Suppressor macrophage treated with lipopolysaccharide for 4 hours (primary cell): ENCODE data around the gene USF1.
"Not testable (repeated sequence)": the region's sequence is repeated elsewhere in the genome, so short reads cannot be mapped to it uniquely, and the experiment has no call there.

Experiments
- DNase-seq: peaks from one replicate; pipeline ENCODE4 v3.0.0-alpha.2; 2020

Gene USF1

GRCh38 chr1:161018631-161018930 lies 27.2 kb downstream of the USF1 start:
- DNase-seq: no peak

DNA sequence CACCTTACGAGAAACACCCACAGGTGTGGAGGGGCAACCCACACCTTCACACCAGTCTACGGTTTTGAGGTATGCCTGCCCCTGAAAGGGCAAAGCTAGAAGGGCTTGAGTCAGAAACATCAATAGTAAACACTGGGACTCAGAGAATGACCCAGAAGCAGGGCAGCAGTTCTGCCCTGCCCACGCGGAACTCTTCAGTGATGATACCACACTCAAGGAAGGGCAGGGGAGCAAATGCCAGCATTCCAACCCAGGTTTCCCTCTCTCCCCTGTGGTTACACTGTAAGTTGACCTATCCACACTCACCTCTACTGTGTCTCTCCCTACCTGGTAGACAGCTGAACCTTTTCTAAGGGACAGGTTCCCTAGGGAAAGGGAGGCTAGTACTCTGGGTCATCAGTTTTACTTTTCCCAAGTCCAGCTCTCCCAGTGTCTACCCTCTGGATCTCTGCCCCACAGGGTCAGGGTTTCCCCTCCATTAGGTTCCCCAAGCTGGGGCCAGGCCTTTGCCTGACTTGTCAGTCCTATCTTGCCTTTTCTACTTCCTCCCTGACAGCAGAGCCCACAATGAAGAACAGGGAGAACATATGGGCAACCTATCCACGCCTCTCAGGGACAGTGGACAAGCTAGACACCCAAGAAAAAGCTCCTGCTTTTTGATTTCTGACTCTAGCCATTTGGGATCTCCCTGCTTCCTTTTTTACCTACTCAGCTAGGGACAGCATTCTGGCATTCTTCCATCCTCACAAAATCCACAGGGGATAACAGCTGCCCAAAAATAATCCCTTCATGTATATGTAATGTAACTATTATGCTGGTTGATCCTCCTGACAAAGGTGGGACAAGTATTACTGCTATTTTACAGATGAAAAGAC lies 27.8 kb downstream of the USF1 start:
- peak; percentile 36 for DNase-seq

GRCh38 chr1:161017181-161017580 lies 28.6 kb downstream of the USF1 start:
- DNase-seq: not testable (repeated sequence)

- not testable (repeated sequence) for DNase-seq
Measured at GRCh38 chr1:161016683-161017082, 29.1 kb downstream of the USF1 start.

DNA sequence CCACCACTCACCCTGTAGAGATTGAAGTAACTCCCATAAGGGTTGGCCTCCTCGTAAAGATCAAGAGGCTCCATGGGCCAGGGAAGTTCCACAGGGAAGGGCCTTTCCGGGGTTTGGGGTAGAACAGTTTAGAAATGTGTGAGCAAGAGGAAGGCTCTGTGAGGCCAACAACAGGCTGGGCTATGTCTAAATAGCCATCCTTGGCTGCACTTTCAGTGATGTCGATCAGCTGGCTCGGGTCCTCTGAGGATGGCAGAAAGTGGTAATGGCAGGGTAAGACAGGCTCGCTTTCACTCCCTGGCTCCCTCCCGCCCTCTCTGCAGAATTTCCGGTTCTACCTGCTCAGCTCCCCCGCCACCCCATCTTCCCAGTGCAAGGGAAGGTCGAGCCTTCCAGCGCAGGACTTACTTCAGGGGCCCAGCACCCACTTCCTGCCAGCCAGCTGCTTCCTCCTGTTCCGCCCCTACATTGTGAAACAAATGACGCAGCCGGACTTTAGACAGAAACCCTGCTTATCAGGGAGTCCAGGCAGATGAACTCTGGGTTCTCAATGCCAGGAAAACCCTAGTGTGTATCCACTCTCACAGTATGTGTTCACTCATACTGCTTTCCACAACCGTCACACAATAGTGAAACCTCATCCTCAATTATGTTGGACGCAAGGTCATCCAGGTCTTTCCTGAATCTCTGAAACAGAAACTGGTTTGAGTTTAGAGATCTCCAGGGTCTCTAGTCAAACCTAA lies 32.1 kb downstream of the USF1 start:
- DNase-seq: peak; percentile 96

GRCh38 chr1:161013131-161013487 lies 32.7 kb downstream of the USF1 start:
- DNase-seq: peak; percentile 84

GRCh38 chr1:161012420-161012819 lies 33.4 kb downstream of the USF1 start:
- DNase-seq: no peak

- no peak for DNase-seq
Measured at GRCh38 chr1:161009602-161010211, 36.1 kb downstream of the USF1 start.

GRCh38 chr1:161008869-161009510 lies 36.8 kb downstream of the USF1 start:
- DNase-seq: no peak

DNA sequence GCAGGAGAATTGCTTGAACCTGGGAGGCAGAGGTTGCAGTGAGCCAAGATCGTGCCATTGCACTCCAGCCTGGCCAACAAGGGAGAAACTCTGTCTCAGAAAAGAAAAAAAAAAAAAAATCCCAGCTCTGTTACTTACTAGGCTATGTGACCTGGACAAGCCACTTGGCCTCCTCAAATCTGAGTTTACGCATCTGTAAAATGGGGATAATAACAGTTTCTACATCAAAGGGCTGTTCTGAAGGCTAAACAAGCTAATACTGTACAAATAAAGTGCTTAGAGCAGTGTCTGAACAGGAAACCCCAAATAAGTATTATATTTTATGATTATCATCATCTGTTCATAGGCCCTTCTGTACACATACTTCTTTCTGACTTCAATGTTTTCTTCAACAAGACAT lies 38.4 kb downstream of the USF1 start:
- DNase-seq: no peak

- no peak for DNase-seq
Measured at GRCh38 chr1:161006563-161006962, 39.2 kb downstream of the USF1 start.

DNA sequence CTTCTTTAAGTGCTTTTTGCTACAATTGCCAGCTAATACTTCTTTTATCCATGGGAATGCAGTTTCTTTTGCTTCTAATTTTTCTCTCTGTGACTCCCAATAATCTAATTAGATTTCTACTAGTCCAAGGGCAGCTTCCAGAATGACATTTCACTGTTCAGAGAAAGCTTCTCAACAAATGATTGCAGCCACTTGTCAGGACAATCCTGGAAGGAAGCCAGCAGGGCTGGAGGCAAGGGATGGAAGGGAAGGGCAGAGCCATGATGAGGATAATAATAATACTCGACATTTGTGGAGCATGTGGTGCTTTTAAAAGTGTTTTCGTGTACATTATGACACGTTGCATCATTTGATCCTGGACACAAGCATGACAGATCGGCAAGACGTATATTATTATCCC lies 44.3 kb downstream of the USF1 start:
- DNase-seq: no peak

DNA sequence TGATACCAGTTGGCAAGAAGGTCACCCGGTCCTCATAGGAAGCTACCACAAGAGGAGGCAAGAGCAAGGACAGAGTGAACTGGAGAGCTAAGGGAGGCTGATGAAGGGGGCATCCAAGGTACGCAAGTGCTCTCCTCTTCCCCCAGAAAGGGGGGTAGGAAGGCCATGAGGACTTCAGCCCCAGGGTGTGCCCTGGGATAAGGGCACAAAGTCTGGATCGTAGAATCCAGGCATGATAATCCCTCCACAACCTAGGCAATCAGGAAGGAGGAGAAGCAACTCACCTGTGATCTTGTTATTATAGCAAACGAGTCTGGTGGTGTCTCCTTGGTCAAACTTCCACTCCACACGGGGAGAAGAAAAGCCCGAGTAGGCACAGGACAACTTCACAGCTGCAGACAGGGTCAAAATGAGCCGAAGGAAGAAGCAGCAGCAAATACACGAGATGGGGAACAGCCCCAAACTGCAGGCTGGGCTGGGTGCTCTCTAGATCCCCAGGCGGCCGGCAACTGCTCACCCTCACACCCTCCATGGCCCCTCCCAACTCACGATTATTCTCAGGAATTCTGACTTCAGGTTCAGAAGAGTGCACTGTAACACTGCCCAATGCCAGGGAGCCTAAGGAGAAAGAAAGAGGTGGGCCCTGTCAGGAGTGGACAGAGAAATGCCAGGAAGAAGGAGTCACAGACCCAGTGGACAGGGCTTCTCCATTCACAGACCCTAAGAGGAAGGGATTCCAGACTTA lies 44.9 kb downstream of the USF1 start:
- no peak for DNase-seq

GRCh38 chr1:160999376-160999775 lies 46.4 kb downstream of the USF1 start:
- DNase-seq: no peak

DNA sequence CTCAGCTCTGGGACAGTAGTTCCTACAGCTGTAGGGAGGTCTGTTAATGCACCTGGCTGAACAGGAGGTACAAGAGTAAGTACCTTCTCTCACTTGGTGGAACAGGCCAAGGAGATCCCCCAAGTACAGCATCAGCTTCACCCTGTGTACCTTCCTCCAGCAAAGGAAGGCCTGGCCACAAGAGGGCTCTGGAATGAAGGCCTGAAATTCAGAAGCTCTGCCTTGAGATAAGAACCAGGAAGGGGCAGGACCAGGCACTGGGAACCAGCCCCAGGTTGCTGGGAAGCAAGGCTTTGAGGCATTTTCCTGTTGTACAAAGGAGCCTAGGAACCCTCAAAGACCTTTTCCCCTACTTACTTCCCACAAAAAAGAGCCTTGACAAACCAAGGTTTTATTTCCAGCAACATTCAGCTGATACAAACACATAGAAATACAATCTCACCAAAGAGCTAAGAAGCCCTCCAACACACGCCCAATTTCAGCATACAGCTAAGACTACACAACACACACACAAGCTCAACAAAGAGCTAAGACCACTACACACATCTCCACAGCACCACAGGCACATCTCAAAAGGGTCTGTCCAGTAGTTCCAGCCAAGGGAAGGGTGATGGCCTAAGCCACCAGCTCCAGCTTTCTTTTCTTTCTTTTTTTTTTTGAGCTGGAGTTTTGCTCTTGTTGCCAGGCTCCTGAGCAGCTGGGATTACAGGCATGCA lies 48.3 kb downstream of the USF1 start:
- peak; percentile 73 for DNase-seq

DNA sequence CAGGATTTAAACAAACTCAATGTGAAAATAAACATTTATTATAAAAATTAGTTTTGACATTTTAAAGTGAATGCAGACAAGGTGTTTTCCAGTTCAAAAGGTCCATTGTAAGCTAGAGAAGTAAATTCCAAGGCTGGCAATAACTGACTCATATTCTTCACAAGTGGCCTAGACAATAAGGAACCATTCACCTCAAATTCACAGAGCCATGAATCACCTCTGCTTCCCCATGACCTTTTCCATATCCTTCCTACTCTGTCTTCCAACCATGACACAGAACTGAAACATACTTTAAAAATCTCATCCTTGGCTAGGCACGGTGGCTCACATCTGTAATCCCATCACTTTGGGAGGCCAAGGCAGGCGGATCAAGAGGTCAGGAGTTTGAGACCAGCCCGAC lies 49.6 kb downstream of the USF1 start:
- DNase-seq: peak; percentile 73

DNA sequence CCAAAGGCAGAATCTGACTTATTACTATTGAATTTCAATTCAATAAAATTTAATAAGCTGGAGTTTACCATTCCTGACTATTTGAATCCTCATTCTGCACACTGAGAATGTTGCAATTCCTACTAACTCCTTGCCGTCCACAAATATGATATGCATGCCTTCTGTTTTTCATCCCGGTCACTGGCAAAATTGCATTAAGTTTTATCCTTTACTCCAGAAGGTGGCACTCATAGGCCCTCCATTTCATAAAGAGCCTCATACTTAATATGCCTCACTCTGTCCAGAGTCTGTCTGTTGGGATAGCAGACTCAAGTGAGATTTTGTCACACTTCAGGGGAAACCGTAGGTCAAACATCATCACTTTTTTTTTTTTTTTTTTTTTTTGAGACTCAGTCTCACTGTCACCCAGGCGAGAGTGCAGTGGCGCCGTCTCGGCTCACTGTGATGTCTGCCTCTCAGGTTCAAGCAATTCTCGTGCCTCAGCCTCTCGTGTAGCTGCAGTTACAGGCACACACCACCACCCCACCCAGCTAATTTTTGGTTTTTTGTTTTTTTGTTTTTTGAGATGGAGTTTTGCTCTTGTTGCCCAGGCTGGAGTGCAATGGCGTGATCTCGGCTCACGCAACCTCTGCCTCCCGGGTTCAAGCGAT lies 52.1 kb downstream of the USF1 start:
- peak; percentile 51 for DNase-seq

DNA sequence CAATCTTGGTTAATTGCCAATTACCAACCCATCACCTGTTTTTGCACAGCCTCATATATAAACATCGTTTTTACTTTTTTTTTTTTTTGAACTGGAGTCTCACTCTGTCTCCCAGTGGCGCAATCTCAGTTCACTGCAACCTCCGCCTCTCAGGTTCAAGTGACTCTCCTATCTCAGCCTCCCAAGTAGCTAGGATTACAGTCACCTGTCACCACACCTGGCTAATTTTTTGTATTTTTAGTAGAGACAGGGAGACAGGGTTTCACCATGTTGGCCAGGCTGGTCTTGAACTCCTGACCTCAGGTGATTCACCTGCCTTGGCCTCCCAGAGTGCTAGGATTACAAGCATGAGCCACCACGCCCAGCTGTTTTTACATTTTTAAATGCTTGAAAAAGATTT lies 53.7 kb downstream of the USF1 start:
- DNase-seq: not testable (repeated sequence)
